Vagina (tissue), 2 donors: Measurements from ENCODE around the gene ULK4.

Experiments used
- POLR2A ChIP-seq, 2 donors: fragments of 450-650 bp; IDR thresholded peaks; one replicate each; pipeline ENCODE4 v1.6.1; 2017; ENCODE audit warnings: antibody characterized with exemption in 2 of 2, mild to moderate bottlenecking in 2 of 2, moderate library complexity in 2 of 2
- TF ChIP-seq, protein P1 (sequence below), 3 experiments: fragments of 450-650 bp in 2 of 3; fragments of 200-600 bp in 1 of 3; sonication (generic) in 1 of 3; IDR thresholded peaks; one replicate each; pipeline ENCODE4 v1.5.1; 2017 to 2019; ENCODE audit warnings: antibody characterized with exemption in 3 of 3, mild to moderate bottlenecking in 2 of 3, moderate library complexity in 2 of 3

DNA sequence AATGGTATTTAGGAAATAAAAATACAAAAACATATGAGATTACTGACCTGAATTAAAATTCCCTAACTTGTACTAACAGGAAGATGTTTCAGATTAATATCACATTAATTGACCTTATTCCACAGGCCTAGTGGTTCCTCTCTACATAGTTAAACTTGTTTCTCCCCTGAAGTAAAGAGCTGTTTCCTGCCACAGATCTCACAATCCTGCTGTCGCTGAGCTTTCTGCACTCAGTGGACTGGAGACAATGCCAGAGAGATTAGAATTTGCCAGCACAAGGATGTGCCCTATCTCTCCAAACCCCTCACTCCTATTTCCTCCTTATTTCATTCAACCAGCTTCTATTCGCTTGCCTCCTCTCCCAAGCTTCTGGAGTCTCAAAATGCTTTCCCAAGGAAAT lies 632.0 kb downstream of the ULK4 start:
- TF ChIP-seq, protein P1, sequence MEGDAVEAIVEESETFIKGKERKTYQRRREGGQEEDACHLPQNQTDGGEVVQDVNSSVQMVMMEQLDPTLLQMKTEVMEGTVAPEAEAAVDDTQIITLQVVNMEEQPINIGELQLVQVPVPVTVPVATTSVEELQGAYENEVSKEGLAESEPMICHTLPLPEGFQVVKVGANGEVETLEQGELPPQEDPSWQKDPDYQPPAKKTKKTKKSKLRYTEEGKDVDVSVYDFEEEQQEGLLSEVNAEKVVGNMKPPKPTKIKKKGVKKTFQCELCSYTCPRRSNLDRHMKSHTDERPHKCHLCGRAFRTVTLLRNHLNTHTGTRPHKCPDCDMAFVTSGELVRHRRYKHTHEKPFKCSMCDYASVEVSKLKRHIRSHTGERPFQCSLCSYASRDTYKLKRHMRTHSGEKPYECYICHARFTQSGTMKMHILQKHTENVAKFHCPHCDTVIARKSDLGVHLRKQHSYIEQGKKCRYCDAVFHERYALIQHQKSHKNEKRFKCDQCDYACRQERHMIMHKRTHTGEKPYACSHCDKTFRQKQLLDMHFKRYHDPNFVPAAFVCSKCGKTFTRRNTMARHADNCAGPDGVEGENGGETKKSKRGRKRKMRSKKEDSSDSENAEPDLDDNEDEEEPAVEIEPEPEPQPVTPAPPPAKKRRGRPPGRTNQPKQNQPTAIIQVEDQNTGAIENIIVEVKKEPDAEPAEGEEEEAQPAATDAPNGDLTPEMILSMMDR (IDR thresholded peaks at IDR 0.05) = no peak
- TF ChIP-seq POLR2A (IDR thresholded peaks at IDR 0.05) = no peak
